Upper lobe of right lung (tissue), 1 donor: ENCODE data around the gene LRP3. TPM values are rescaled to one million over a fixed set of nuclear protein-coding genes. Genes with fewer than 3 reads are reported as not detected.

Source experiments
- ATAC-seq: fragments of 200-7000 bp; cut with Tn5 transposase; one replicate; pipeline ENCODE4 v1.9.1; 2020; ENCODE audit warnings: mild to moderate bottlenecking, moderate library complexity
- DNase-seq: peaks from one replicate; pipeline ENCODE4 v3.0.0-alpha.2; 2020
- H3K27ac ChIP-seq: fragments of 200-600 bp; one replicate; pipeline ENCODE4 v1.8.0; 2022
- H3K27me3 ChIP-seq: fragments of 200-600 bp; one replicate; pipeline ENCODE4 v1.8.0; 2022; ENCODE audit warnings: mild to moderate bottlenecking
- H3K36me3 ChIP-seq: fragments of 200-600 bp; one replicate; pipeline ENCODE4 v1.8.0; 2022
- H3K4me1 ChIP-seq: fragments of 200-600 bp; one replicate; pipeline ENCODE4 v1.8.0; 2022
- H3K4me3 ChIP-seq: fragments of 200-600 bp; one replicate; pipeline ENCODE4 v1.8.0; 2022; ENCODE audit warnings: mild to moderate bottlenecking
- H3K9me3 ChIP-seq: fragments of 200-600 bp; one replicate; pipeline ENCODE4 v1.8.0; 2022
- CTCF ChIP-seq: fragments of 200-600 bp; IDR thresholded peaks from one replicate; pipeline ENCODE4 v1.8.0; 2022; ENCODE audit warnings: antibody characterized with exemption
- intact Hi-C: fragments of 100-400 bp; cut with DNase I; formaldehyde crosslinking; loops from one replicate; pipeline ENCODE4 v1.11.0; 2022
- total RNA-seq: library from RNA; stranded (reverse); fragmentation: NEBNext Ultra II Directional; extraction: Animal tissue kit (Norgen Biotek cat#: 25700); gene quantifications from one replicate; pipeline ENCODE4 v1.2.1, GENCODE V29; 2021
- donor health status: DM: no; HTN: yes; CAD: no; lungs with severe emphysema.

The LRP3 gene
- total RNA-seq, 1 donor from 2014 or later: 22.0 TPM

DNA sequence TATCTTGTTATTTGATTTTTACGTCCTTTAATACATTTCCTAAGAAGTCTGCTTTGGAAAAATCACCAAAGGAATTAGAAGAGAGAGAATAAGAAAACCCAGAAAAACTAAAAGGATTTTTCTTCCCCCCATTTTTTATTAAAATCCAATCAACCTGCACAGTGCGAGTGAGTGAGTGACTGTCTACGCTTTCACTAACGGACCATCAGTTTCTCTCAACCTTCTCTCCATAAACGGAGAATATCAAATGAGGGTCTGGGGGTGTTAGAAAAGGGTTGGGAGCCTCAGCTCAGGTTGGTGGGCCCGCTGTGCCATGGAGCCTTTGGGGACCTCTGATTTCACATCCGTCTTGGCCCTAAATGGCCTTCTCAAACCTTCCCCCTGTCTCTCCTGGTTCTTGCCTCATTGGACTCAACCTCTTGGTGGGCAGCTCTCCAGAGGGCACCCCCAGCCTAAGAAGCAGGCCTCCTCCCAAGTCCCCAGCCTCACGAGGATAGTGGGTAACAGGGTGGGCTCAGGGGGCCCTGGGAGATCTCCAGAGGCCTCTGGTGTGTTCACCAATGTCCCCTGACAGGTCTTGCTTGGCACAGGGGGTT lies 763 bp upstream of the LRP3 start:
- H3K4me1 ChIP-seq: peaks cover 6% of the 10 kb centered on the region
- peak; percentile 9 for DNase-seq
- no peak for ATAC-seq
- H3K4me3 ChIP-seq: no peak overlapping the region
- no peaks in the 10 kb centered on the region for H3K36me3 ChIP-seq
- H3K9me3 ChIP-seq: no peaks in the 10 kb centered on the region
- TF ChIP-seq CTCF: no peak
- no peak overlapping the region for H3K27ac ChIP-seq
- intact Hi-C loops: no loop called here
- no peaks in the 10 kb centered on the region for H3K27me3 ChIP-seq

DNA sequence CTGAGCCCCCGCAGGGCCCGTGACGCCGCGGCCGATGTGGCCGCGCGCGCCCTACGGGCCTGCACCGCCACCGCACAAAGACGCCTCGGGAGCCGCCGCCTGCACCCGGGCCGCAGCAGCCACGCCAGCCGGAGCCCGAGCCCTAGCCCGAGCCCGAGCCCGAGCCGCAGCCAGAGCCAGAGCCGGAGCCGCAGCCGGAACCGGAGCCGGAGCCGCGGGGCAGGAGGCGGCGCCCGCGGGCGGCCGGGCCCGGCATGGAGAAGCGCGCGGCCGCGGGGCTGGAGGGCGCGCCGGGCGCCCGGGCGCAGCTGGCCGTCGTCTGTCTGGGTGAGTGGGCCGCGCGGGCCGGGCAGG lies 379 bp downstream of the LRP3 start:
- Histone ChIP-seq H3K4me3 (peak overlapping the region; percentile 56), H3K27me3 (no peaks in the 10 kb centered on the region), H3K36me3 (no peaks in the 10 kb centered on the region), H3K27ac (no peak overlapping the region), H3K9me3 (no peaks in the 10 kb centered on the region), H3K4me1 (peaks cover 6% of the 10 kb centered on the region)
- no peak for TF ChIP-seq CTCF
- ATAC-seq (peak; percentile 35), DNase-seq (peak; percentile 65)
- intact Hi-C loops: no loop called here

- TF ChIP-seq CTCF: no peak
- ATAC-seq: peak; percentile 58
- no peaks in the 10 kb centered on the region for H3K27me3 ChIP-seq
- intact Hi-C loops: no loop called here
- no peaks in the 10 kb centered on the region for H3K9me3 ChIP-seq
- H3K4me1 ChIP-seq: peaks cover 6% of the 10 kb centered on the region
- no peak overlapping the region for H3K27ac ChIP-seq
- peak; percentile 69 for DNase-seq
- peak overlapping the region; percentile 56 for H3K4me3 ChIP-seq
- no peaks in the 10 kb centered on the region for H3K36me3 ChIP-seq
These were observed 935 bp downstream of the LRP3 start for GRCh38 chr19:33194886-33195644.

DNA sequence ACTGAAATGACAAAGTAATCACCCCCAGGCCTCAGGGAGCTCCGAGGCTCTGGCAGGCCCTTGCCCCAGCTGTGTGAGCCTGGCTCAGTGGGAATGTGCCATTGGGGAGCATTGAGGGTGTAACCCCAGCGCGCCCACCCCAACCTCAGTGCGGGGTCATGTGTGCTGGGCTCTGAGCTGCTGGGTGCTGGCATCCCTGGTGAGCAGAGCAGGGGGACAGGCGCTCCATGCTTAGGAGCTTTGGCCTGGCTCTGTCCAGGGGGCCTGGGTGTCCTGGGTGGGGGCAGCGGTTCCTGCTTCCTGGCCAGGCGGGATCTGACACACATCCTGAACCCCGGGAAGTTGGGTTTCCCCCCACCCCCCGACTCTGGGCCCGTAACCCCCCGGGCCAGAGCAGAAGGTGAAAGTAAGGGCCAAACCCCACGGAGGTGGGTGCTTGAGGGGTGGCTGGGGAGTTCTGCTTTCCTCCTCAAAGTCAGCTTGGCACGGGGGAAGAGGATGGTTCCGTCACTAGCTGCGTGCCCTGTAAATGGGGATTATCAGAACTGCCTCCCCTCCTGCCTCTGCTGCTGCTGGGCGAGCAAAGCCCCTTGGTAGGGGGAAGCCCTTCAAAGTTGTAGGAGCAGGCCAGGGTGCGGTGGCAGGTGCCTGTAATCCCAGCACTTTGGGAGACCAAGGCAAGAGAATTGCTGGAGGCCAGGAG lies 1.7 kb downstream of the LRP3 start:
- peaks cover 6% of the 10 kb centered on the region for H3K4me1 ChIP-seq
- ATAC-seq (peak; percentile 2), DNase-seq (no peak)
- peak overlapping the region; percentile 56 for H3K4me3 ChIP-seq
- no peak overlapping the region for H3K27ac ChIP-seq
- intact Hi-C loops: no loop called here
- H3K27me3 ChIP-seq: no peaks in the 10 kb centered on the region
- no peak for TF ChIP-seq CTCF
- no peaks in the 10 kb centered on the region for H3K9me3 ChIP-seq
- H3K36me3 ChIP-seq: no peaks in the 10 kb centered on the region

DNA sequence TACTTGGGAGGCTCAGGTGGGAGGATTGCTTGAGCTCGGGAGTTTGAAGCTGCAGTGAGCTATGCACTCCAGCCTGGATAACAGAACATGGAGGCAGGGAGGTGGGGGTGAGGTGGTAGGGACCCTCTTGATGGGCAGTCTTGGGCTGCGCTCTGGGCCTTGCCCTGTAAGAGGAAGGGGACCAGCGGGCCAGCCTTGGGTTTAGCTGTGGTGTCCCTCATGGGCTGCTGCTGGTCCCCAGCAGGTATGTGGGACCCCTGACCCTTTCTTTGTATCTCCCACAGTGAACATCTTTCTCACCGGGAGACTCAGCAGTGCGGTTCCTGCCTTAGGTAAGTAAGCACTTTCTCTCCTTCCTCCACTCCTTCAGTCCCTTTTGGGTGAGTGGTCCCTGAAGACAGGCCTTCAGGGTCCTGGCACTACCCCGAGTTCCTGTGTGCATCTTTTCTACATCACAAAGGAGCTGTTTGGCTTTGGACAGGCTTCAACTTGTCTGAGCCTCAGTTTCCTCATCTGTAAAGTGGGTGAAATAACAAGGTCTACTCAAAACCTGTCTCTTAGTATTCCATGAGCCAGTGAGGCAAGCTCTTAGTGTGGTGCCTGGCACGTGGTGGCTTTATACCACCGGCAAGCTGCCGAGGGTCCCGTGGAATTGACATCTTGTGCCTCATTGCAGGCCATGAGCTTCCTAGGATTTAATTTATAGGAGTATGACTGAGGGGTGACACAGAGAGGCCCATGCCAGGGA lies 2.5 kb downstream of the LRP3 start:
- Histone ChIP-seq H3K4me3 (no peak overlapping the region), H3K9me3 (no peaks in the 10 kb centered on the region), H3K36me3 (no peaks in the 10 kb centered on the region), H3K27me3 (no peaks in the 10 kb centered on the region), H3K4me1 (peaks cover 6% of the 10 kb centered on the region), H3K27ac (no peak overlapping the region)
- ATAC-seq (no peak), DNase-seq (no peak)
- TF ChIP-seq CTCF: no peak
- intact Hi-C loops: no loop called here
